Measurements from ENCODE around the gene TRIM62.

DNA sequence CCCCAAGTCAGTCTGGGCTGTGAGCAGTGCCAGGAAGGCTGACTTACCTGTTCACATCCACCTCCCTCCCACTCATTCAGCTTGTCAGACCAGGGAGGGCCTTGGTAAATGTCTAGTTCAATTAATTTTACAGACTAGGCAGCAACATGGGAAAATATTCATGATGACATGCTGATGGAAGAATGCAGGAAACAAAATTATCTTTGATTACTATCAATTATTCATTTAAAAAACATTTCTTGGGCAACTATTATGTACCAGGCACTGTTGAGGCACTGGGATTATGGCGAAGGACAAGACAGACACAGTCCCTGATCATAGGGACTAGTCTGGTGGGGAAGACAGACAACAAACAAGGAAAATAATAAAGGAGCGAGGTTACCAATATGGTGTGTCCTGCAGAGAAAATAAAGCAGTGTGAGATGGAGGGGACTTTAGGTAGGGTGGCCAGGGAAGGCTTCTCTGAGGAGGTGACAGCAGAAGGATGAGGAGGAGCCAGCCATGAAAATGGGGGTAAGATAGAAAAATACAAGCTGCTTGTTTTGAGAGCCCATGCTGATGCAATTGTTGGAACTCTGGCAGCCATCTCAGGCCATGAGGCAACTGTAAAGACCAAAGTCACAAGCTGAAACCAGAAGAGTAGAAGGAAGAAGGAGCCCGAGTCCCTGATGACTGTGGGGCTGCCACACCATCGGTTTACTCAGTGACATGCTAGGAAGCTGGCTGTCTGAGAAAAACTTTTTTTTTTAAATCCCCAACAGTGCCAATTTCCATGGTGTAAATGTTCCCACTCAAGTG, 14.0 kb downstream of the TRIM62 start:
- TF ChIP-seq POLR2AphosphoS5 (IDR thresholded peaks at IDR 0.05; ENCODE audit: low read depth, low read length) (no peak), TAF1 (IDR thresholded peaks at IDR 0.05; ENCODE audit: borderline replicate concordance, low read depth, low read length) (no peak), POLR2A (IDR thresholded peaks at IDR 0.05; ENCODE audit: low read depth, low read length) (no peak)
